C4-2B (cell line): ENCODE measurements around the gene AIFM3.

Experiments
- CTCF ChIP-seq: fragments of 450-650 bp; conservative IDR thresholded peaks from 2 replicates; pipeline ENCODE4 v1.5.1; 2017; ENCODE audit warnings: mild to moderate bottlenecking
- ZFX ChIP-seq: fragments of 450-650 bp; IDR thresholded peaks from 2 replicates; pipeline ENCODE4 v1.6.1; 2017

GRCh38 chr22:20960609-20961008, 6.4 kb upstream of the AIFM3 start:
- TF ChIP-seq CTCF, result no peak
- no peak for TF ChIP-seq ZFX
